ENCODE results near the gene CBX2. TPM values are rescaled to one million over a fixed set of nuclear protein-coding genes. Genes with fewer than 3 reads are reported as not detected.

CBX2 gene
- total RNA-seq, 4 donors from 2014 or later = 0.81 to 2.5 (median 2.0) TPM

DNA sequence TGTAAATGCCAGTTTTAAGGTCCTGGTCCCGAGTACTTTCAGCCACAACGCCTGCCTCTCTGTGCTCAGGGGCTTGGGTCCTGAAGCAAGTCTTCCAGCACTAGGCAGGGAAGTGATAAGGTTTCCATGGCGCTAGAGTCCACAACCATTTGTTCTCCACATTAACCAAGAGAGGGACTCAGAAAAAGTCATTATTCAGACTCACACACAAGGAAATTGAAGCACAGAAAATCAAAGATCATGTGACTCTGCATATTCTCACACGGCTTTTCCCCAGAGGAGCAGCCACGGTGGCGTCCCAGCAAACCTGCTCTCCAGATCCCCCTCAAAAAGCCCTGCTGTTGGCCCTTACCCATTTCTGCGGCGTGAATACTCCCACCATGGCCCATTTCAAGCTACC lies 37.5 kb upstream of the CBX2 start:
- no peak for TF ChIP-seq POLR2AphosphoS5 (IDR thresholded peaks at IDR 0.05)
- TF ChIP-seq POLR2A (IDR thresholded peaks at IDR 0.05) = no peak
- TF ChIP-seq EP300 (IDR thresholded peaks at IDR 0.05) = no peak
- TF ChIP-seq, protein P1, sequence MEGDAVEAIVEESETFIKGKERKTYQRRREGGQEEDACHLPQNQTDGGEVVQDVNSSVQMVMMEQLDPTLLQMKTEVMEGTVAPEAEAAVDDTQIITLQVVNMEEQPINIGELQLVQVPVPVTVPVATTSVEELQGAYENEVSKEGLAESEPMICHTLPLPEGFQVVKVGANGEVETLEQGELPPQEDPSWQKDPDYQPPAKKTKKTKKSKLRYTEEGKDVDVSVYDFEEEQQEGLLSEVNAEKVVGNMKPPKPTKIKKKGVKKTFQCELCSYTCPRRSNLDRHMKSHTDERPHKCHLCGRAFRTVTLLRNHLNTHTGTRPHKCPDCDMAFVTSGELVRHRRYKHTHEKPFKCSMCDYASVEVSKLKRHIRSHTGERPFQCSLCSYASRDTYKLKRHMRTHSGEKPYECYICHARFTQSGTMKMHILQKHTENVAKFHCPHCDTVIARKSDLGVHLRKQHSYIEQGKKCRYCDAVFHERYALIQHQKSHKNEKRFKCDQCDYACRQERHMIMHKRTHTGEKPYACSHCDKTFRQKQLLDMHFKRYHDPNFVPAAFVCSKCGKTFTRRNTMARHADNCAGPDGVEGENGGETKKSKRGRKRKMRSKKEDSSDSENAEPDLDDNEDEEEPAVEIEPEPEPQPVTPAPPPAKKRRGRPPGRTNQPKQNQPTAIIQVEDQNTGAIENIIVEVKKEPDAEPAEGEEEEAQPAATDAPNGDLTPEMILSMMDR (IDR thresholded peaks at IDR 0.05) = no peak
- no peak overlapping the region for H3K27ac ChIP-seq
- H3K9me3 ChIP-seq = no peaks in the 10 kb centered on the region
- no peaks in the 10 kb centered on the region for H3K36me3 ChIP-seq
- H3K4me1 ChIP-seq = peaks cover 0 to 11% (median 5%) of the 10 kb centered on the region in 3 donors
- H3K4me3 ChIP-seq = no peak overlapping the region
- no peak for ATAC-seq
- H3K27me3 ChIP-seq = peaks cover 80% of the 10 kb centered on the region
- WGBS, 2 donors (ENCODE audit: low coverage in 1 of 2) = 30 to 56% methylated on average over 7 to 8 of the region's 8 CpGs

DNA sequence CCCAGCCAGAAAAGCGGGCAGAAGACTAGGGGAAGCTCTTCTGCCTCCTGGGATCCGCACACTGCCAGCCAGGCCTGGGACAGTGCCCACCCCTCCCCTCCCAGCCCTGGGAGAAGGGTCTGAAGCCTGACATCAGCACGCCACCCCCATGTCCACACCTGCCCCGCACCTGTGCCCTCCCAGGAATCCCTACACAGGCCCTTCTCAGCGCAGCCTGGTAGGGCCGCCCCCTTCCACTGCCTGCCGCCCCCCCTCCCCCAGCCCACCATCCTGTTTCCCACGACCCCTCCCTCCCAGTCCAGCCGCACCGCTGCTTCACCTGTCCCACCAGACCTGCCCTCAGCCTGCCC lies 36.6 kb upstream of the CBX2 start:
- no peaks in the 10 kb centered on the region for H3K36me3 ChIP-seq
- peaks cover 90% of the 10 kb centered on the region for H3K27me3 ChIP-seq
- H3K4me1 ChIP-seq = peaks cover 0 to 11% (median 5%) of the 10 kb centered on the region in 3 donors
- no peak overlapping the region for H3K4me3 ChIP-seq
- no peak overlapping the region for H3K27ac ChIP-seq
- TF ChIP-seq POLR2A (IDR thresholded peaks at IDR 0.05) = no peak
- no peak for TF ChIP-seq EP300 (IDR thresholded peaks at IDR 0.05)
- no peak for TF ChIP-seq POLR2AphosphoS5 (IDR thresholded peaks at IDR 0.05)
- TF ChIP-seq, protein P1 (IDR thresholded peaks at IDR 0.05) = no peak
- 53% methylated on average over 3 of the region's 10 CpGs; no CpG with 5 or more reads in 1 of the 2 donors for WGBS, 2 donors (ENCODE audit: low coverage in 1 of 2)
- no peaks in the 10 kb centered on the region for H3K9me3 ChIP-seq
- ATAC-seq = no peak

DNA sequence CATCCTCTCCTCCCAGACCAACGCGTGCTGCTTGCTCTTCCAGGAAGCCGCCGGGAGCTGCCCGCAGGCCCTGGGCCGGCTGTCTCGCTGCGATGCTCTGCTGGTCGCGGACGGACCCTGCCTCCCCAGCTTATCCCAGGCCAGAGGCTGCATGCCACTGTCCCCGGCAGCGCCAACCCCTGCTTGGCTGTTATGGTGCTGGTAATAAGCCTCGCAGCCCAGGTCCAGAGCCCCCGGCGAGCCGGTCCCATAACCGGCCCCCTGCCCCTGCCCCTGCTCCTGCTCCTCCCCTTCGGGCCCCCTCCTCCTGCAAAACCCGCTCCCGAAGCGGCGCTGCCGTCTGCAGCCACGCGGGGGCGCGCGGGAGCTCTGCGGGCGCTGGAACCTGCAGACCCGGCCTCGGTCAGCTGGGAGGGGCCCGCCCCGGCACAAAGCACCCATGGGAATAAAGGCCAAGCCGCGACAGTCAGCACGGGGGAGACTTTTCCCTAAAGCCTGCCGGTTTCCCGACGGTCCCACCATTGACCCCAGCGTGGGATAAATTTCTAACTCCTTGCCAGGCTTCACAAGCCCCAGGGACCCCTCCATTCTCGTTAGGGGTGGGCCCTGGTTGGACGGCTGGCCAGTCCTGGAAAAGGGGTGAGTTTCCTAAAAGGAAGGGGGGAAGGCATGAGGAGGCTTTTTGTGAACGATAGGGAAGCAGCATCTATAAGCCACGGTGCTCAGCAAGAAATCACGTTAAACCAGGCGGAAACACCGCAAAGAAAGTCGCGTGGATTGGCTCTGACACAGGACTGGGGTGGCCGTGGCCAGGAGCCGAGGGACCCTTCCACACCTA lies 36.0 kb upstream of the CBX2 start:
- H3K9me3 ChIP-seq = no peaks in the 10 kb centered on the region
- no peaks in the 10 kb centered on the region for H3K36me3 ChIP-seq
- H3K4me3 ChIP-seq = peak overlapping the region in 1 of 2 donors; percentile 22
- peaks cover 0 to 12% (median 5%) of the 10 kb centered on the region in 3 donors for H3K4me1 ChIP-seq
- peak; percentile 68 for ATAC-seq
- no peak for TF ChIP-seq EP300 (IDR thresholded peaks at IDR 0.05)
- TF ChIP-seq, protein P1 (IDR thresholded peaks at IDR 0.05) = peak in 3 of 4 experiments; percentile 73 to 98 (median 73)
- peaks cover 90% of the 10 kb centered on the region for H3K27me3 ChIP-seq
- H3K27ac ChIP-seq = no peak overlapping the region
- WGBS, 2 donors (ENCODE audit: low coverage in 1 of 2) = 15 to 61% methylated on average over 7 to 9 of the region's 53 CpGs

DNA sequence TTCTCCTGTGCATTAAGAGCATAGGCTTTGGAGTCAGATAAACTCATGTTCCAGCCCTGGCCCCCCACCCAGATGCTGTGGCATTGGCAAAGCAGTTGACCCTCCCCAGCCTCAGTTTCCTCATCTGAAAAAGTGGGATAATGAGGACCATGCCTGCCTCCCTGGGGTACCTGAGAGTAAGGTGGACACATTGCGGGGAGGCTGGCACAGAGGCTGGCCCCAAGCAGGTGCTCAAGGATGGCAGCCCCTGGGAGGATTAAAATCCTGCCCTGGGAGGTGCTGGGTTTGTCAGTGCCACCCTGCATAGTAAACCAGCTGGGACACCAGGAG lies 35.4 kb upstream of the CBX2 start:
- WGBS, 2 donors (ENCODE audit: low coverage in 1 of 2) = no CpG with 5 or more reads among the region's 1 CpG
- ATAC-seq = no peak
- H3K27me3 ChIP-seq = peaks cover 90% of the 10 kb centered on the region

More for the DNA sequence above, 35.4 kb upstream of the CBX2 start:
- H3K36me3 ChIP-seq = no peaks in the 10 kb centered on the region
- TF ChIP-seq, protein P1 (IDR thresholded peaks at IDR 0.05) = no peak
- TF ChIP-seq EP300 (IDR thresholded peaks at IDR 0.05) (no peak), POLR2A (IDR thresholded peaks at IDR 0.05) (no peak), POLR2AphosphoS5 (IDR thresholded peaks at IDR 0.05) (no peak)
- no peaks in the 10 kb centered on the region for H3K9me3 ChIP-seq
- H3K4me1 ChIP-seq = peaks cover 0 to 18% (median 5%) of the 10 kb centered on the region in 3 donors
- H3K4me3 ChIP-seq = no peak overlapping the region
- no peak overlapping the region for H3K27ac ChIP-seq
